Cardiac muscle cell (in vitro differentiated cells and primary cell): ENCODE results near the gene ARHGAP6. TPM values are rescaled to one million over a fixed set of nuclear protein-coding genes. Genes with fewer than 3 reads are reported as not detected.
"Not testable (repeated sequence)": the region's sequence is repeated elsewhere in the genome, so short reads cannot be mapped to it uniquely, and the experiment has no call there.

Experiments used
- DNase-seq, 2 donors: peaks; one replicate each; pipeline versions ENCODE4 v3.0.0 to v3.0.0-alpha.2; 2010 to 2017; ENCODE audit warnings: low read depth in 1 of 2, low spot score in 1 of 2
- H3K27ac ChIP-seq: fragments of 200-600 bp; sonication (generic); 2 replicates; pipeline ENCODE4 v1.5.1; 2016
- H3K27me3 ChIP-seq: fragments of 200-600 bp; sonication (generic); 2 replicates; pipeline ENCODE4 v1.6.0; 2016; ENCODE audit warnings: control low read depth
- H3K36me3 ChIP-seq: fragments of 200-600 bp; sonication (generic); 2 replicates; pipeline ENCODE4 v1.5.1; 2016; ENCODE audit warnings: control low read depth
- H3K4me1 ChIP-seq: fragments of 200-600 bp; sonication (generic); 2 replicates; pipeline ENCODE4 v1.8.1; 2017; ENCODE audit warnings: low read depth, mild to moderate bottlenecking, mixed run types
- H3K4me3 ChIP-seq: fragments of 200-600 bp; sonication (generic); 2 replicates; pipeline ENCODE4 v1.5.1; 2016; ENCODE audit warnings: mild to moderate bottlenecking
- H3K9me3 ChIP-seq: fragments of 200-600 bp; sonication (generic); 2 replicates; pipeline ENCODE4 v1.5.1; 2017; ENCODE audit warnings: low read depth, mild to moderate bottlenecking, control low read depth
- polyA plus RNA-seq: library from polyadenylated mRNA; unstranded; fragments of >200 nt; fragmentation: Nextera tagmentation; extraction: Ambion mirVana; gene quantifications from 2 replicates; pipeline ENCODE4 v1.2.1, GENCODE V29; 2016
- total RNA-seq: library from RNA; depleted of rRNA; stranded (reverse); fragments of >200 nt; gene quantifications from 2 replicates; pipeline ENCODE4 v1.2.3, GENCODE V29; 2016
- TF ChIP-seq, protein P1 (sequence below): IDR thresholded peaks from 2 replicates; pipeline ENCODE4 v1.5.1; 2012; ENCODE audit warnings: low read depth, mild to moderate bottlenecking, low read length

ARHGAP6 gene
- total and polyA plus RNA-seq, 2 experiments from 2014 or later = 10.5 to 45.0 TPM

- no peak for DNase-seq
- TF ChIP-seq, protein P1, sequence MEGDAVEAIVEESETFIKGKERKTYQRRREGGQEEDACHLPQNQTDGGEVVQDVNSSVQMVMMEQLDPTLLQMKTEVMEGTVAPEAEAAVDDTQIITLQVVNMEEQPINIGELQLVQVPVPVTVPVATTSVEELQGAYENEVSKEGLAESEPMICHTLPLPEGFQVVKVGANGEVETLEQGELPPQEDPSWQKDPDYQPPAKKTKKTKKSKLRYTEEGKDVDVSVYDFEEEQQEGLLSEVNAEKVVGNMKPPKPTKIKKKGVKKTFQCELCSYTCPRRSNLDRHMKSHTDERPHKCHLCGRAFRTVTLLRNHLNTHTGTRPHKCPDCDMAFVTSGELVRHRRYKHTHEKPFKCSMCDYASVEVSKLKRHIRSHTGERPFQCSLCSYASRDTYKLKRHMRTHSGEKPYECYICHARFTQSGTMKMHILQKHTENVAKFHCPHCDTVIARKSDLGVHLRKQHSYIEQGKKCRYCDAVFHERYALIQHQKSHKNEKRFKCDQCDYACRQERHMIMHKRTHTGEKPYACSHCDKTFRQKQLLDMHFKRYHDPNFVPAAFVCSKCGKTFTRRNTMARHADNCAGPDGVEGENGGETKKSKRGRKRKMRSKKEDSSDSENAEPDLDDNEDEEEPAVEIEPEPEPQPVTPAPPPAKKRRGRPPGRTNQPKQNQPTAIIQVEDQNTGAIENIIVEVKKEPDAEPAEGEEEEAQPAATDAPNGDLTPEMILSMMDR = no peak
- Histone ChIP-seq H3K4me1 (no peaks in the 10 kb centered on the region), H3K9me3 (no peaks in the 10 kb centered on the region), H3K36me3 (no peaks in the 10 kb centered on the region), H3K27ac (no peak overlapping the region), H3K4me3 (no peak overlapping the region), H3K27me3 (no peaks in the 10 kb centered on the region)
These were observed 424.0 kb downstream of the ARHGAP6 start for GRCh38 chrX:11241720-11242119.

DNA sequence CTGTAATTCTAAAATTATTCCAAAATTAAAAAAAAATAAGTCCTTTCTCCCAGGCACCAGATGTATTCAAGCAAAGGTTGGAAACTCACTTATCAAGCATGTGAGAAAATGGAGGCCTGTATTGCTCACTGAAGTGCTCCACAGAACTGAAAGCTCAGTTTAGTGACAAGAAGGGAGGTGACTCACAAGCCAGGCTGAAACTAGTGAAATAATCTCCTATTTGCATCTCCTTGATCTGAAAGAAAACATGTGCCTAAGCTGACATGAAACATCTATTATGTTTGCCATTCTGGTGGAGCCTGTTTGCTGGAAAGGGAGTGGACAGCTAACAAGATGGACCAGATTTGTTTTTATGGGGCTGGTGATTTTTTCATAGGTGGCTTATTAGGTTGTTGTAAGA is 426.5 kb downstream of the ARHGAP6 start:
- DNase-seq = peak in 1 of 2 donors; percentile 42

GRCh38 chrX:11235377-11235776 is 430.3 kb downstream of the ARHGAP6 start:
- H3K36me3 ChIP-seq, H3K4me3 ChIP-seq, H3K9me3 ChIP-seq, H3K27me3 ChIP-seq, DNase-seq, H3K4me1 ChIP-seq, H3K27ac ChIP-seq: not testable (repeated sequence)

More for the DNA sequence above, 426.5 kb downstream of the ARHGAP6 start:
- H3K4me1 ChIP-seq = no peaks in the 10 kb centered on the region
- no peaks in the 10 kb centered on the region for H3K36me3 ChIP-seq
- no peak overlapping the region for H3K4me3 ChIP-seq
- no peak overlapping the region for H3K27ac ChIP-seq
- no peaks in the 10 kb centered on the region for H3K9me3 ChIP-seq
- H3K27me3 ChIP-seq = no peaks in the 10 kb centered on the region
- TF ChIP-seq, protein P1 = no peak

- no peaks in the 10 kb centered on the region for H3K27me3 ChIP-seq
- H3K27ac ChIP-seq = no peak overlapping the region
- H3K36me3 ChIP-seq = no peaks in the 10 kb centered on the region
- no peaks in the 10 kb centered on the region for H3K4me1 ChIP-seq
- no peak for DNase-seq
- TF ChIP-seq, protein P1 = no peak
- no peak overlapping the region for H3K4me3 ChIP-seq
- H3K9me3 ChIP-seq = no peaks in the 10 kb centered on the region
These were observed 450.4 kb downstream of the ARHGAP6 start for GRCh38 chrX:11215191-11215921.

DNA sequence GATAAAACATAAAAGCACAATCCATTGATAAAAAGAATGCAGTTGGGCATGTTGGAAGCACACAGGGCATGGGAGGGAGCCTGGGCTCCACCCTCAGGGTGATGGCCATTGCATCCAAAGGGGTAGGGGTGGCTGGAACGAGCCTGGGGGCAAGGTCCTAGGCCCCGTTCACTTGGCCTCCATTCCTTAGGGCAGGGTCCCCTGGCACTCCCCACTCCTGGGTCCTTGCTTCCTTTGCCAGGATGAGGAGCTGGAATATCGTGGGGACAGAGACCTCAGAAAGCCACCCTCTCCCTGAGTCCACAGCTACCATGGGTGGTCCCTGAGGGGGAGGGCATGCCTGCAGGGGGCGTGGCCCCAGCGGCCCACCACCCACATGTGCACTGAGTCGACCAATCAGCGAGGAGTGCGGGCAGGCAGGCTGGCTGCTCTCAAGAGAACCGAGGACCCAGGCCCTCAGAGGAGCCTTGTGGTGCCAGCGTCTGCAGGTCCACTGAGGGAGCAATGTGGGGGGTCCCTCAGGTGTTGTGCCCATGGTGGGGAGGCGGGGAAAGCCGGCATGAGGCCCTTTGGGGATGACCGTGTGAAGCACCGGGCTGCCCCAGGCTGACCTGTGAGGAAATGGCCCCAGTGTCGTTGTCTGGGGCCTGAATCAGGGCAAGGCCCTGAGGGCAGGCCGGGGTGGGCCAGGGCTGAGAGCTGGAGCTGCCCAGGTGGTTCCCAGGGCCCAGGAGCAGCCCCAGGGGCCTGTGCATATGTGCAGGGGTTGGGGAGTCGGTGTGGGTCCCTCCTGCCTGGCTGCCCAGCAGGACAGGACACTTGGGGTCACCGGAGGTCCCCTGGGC is 451.2 kb downstream of the ARHGAP6 start:
- Histone ChIP-seq H3K4me1 (no peaks in the 10 kb centered on the region), H3K36me3 (no peaks in the 10 kb centered on the region), H3K27me3 (no peaks in the 10 kb centered on the region), H3K4me3 (no peak overlapping the region), H3K27ac (no peak overlapping the region), H3K9me3 (no peaks in the 10 kb centered on the region)
- no peak for DNase-seq
- TF ChIP-seq, protein P1 = no peak

DNA sequence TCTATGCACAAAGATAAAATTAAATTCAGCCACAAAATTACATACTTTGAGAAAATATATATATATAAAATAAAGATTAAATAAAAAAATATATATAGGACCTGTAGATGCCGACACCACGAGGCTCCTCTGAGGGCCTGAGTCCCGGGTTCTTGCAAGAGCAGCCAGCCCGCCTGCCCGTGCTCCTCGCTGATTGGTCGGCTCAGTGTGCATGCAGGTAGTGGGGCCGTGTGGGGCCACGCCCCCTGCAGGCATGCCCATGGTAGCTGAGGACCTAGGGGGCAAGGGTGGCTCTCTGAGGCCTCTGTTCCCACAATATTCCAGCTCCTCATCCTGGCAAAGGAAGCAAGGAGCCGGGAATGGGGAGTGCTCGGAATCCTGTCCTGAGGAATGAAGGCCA is 453.0 kb downstream of the ARHGAP6 start:
- H3K4me3 ChIP-seq = no peak overlapping the region
- no peaks in the 10 kb centered on the region for H3K4me1 ChIP-seq
- H3K36me3 ChIP-seq = no peaks in the 10 kb centered on the region
- TF ChIP-seq, protein P1 = no peak
- DNase-seq = no peak
- no peaks in the 10 kb centered on the region for H3K27me3 ChIP-seq
- H3K27ac ChIP-seq = no peak overlapping the region
- H3K9me3 ChIP-seq = no peaks in the 10 kb centered on the region
